Endothelial cell of umbilical vein (primary cell): ENCODE data around the gene AP3S1.

ENCODE experiments used
- EZH2 ChIP-seq: IDR thresholded peaks from 2 replicates; pipeline ENCODE4 v1.6.1; 2012; ENCODE audit warnings: borderline replicate concordance, low read depth, mild to moderate bottlenecking, moderate library complexity, low read length, inconsistent platforms; ENCODE audit not compliant: severe bottlenecking
- TF ChIP-seq, protein P1 (sequence below), 2 donors: IDR thresholded peaks; 1 replicate in 1 of 2; 2 replicates in 1 of 2; pipeline ENCODE4 v1.5.1; 2011; ENCODE audit warnings: low read length in 2 of 2, mild to moderate bottlenecking in 2 of 2, moderate library complexity in 2 of 2, control low read depth in 1 of 2, inconsistent platforms in 1 of 2, low read depth in 1 of 2; ENCODE audit not compliant: insufficient read depth in 1 of 2; ENCODE audit errors: extremely low read depth in 1 of 2

DNA sequence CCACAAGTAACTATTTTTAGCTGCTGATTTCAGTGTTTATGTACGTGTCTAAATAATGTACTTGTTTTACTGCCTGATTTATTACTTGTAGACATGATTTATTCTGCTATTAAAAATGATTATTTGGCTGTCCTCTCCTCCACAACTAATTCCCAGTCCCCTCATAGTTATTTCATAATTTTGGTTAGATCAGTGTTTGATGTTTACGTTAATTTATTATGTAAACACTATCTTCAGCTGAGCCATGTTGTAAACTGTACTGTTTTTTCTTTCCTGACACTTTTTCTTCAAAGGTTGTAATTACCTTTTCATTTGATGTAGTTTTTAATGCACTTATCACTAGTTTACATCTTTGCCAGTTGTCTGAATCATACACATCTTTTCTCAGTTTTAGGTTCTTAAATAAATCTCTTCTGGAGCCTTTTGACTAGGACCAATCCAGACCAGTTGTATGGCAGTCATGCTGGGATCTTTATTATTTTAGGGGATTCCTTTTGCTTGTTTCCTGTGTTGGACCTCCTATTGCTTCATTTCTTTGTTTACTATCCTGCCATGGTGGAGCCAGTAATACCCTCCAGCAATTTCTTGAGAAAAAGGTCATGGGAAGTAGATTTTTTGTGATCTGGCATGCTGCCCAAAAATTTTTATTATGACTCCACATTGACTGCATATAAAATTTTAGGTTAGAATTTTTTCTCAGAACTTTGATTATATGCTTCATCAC, 16.1 kb downstream of the AP3S1 start:
- TF ChIP-seq, protein P1, sequence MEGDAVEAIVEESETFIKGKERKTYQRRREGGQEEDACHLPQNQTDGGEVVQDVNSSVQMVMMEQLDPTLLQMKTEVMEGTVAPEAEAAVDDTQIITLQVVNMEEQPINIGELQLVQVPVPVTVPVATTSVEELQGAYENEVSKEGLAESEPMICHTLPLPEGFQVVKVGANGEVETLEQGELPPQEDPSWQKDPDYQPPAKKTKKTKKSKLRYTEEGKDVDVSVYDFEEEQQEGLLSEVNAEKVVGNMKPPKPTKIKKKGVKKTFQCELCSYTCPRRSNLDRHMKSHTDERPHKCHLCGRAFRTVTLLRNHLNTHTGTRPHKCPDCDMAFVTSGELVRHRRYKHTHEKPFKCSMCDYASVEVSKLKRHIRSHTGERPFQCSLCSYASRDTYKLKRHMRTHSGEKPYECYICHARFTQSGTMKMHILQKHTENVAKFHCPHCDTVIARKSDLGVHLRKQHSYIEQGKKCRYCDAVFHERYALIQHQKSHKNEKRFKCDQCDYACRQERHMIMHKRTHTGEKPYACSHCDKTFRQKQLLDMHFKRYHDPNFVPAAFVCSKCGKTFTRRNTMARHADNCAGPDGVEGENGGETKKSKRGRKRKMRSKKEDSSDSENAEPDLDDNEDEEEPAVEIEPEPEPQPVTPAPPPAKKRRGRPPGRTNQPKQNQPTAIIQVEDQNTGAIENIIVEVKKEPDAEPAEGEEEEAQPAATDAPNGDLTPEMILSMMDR (IDR thresholded peaks at IDR 0.05; ENCODE audit: extremely low read depth in 1 of 2, insufficient read depth in 1 of 2, low read depth in 1 of 2, low read length in 2 of 2) = no peak
- no peak for TF ChIP-seq EZH2
